GM12875 (cell line): Measurements from ENCODE around the gene UNC13B.

Experiments
- H3K4me3 ChIP-seq: one replicate; pipeline ENCODE4 v1.5.1; 2011; ENCODE audit warnings: low read depth, low read length, control low read depth
- TF ChIP-seq, protein P1 (sequence below): IDR thresholded peaks from 2 replicates; pipeline ENCODE4 v1.5.1; 2011; ENCODE audit warnings: low read depth, mild to moderate bottlenecking, control low read depth, inconsistent platforms, low read length, moderate library complexity, borderline replicate concordance; ENCODE audit not compliant: insufficient read depth

Gene UNC13B

DNA sequence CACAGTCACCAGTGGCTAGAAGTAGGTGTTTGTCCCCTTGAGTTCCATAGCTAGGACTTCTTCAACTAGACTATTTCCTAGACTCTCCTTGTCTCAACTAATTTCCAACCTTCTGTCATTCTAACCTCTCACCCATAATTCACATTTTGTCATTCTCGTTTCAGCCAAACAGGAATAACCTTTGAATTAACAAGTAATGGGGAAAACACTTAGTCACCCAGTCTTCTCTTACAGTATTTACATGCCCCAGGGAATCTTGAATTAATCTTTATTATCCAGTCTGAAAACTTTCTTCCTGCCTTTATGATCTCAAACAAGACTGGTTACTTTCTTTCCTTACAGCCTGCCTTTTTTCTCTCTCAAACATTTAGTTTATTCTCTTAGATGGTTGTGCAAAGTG, 264.8 kb downstream of the UNC13B start:
- TF ChIP-seq, protein P1, sequence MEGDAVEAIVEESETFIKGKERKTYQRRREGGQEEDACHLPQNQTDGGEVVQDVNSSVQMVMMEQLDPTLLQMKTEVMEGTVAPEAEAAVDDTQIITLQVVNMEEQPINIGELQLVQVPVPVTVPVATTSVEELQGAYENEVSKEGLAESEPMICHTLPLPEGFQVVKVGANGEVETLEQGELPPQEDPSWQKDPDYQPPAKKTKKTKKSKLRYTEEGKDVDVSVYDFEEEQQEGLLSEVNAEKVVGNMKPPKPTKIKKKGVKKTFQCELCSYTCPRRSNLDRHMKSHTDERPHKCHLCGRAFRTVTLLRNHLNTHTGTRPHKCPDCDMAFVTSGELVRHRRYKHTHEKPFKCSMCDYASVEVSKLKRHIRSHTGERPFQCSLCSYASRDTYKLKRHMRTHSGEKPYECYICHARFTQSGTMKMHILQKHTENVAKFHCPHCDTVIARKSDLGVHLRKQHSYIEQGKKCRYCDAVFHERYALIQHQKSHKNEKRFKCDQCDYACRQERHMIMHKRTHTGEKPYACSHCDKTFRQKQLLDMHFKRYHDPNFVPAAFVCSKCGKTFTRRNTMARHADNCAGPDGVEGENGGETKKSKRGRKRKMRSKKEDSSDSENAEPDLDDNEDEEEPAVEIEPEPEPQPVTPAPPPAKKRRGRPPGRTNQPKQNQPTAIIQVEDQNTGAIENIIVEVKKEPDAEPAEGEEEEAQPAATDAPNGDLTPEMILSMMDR = no peak
- H3K4me3 ChIP-seq = no peak overlapping the region

DNA sequence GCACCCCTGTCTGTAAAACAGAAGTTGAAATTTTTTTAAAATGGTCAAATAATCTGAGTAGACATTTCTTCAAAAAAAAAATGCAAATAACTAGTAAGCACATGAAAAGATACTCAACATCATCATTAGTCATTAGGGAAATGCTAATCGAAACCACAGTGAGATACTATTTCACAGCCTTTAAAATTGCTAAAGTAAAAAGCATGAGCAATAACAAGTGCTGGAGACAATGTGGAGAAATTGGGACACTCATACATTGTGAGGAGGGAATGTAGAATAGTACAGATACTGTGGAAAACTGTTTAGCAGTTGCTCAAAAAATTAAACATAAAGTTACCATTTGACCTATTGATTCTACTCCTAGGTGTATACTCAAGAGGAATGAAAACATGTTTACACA, 269.7 kb downstream of the UNC13B start:
- TF ChIP-seq, protein P1 = no peak
- no peak overlapping the region for H3K4me3 ChIP-seq

DNA sequence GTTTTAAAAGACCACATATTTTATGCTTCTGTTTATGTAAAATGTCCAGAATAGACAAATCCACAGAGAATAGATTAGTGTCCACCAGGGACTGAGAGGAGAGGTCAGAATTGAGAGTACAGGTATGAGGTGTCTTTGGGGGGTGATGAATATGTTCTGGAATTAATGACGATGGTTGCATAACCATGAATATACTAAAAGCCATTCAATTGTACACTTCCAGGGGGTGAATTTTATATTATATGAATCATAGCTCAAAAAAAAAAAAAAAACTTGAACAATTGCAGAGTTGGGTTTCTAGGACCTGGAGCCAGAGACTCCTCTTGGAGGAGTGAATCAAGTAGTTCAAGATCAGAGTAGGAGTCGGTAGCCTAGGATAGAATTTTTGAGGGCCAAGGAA, 270.3 kb downstream of the UNC13B start:
- H3K4me3 ChIP-seq = no peak overlapping the region
- TF ChIP-seq, protein P1 = no peak

DNA sequence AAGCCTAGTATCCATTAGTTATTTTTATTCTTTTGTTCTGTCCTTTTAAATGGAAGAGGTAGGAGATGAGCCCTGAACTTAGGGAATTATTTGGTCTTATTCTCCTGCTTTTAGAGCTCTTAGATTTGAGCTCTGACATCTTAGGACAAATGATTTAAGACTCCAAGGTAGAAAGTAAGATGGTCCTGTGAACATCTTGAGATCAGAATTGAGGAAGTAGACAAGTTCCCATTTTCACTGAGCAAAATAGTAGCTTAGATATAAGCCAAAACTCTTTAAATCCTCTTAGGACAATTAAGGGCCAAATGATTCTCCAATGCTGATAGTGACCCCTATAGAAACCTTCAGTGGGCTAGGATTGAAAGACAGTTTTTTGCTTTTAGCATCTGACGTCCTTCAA, 275.1 kb downstream of the UNC13B start:
- no peak overlapping the region for H3K4me3 ChIP-seq
- TF ChIP-seq, protein P1 = no peak

DNA sequence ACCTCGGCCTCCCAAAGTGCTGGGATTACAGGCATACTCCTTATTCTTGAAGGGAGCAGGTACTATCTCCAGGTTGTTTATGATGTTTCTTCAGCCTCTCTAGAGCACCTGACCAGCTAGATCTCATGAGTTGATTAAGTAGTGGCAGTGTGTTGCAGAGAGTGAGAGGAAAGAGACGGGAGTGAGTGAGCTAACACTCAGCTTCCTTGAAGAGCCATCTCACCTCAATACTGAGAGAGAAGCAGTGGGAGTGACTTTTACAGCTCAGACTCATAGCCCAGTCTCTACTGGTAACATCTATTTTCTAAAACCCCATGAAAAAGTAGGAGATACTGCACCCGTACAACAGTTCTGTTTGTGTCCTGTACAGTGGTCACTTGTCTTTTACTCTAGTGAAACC, 284.2 kb downstream of the UNC13B start:
- no peak overlapping the region for H3K4me3 ChIP-seq
- TF ChIP-seq, protein P1 = no peak

DNA sequence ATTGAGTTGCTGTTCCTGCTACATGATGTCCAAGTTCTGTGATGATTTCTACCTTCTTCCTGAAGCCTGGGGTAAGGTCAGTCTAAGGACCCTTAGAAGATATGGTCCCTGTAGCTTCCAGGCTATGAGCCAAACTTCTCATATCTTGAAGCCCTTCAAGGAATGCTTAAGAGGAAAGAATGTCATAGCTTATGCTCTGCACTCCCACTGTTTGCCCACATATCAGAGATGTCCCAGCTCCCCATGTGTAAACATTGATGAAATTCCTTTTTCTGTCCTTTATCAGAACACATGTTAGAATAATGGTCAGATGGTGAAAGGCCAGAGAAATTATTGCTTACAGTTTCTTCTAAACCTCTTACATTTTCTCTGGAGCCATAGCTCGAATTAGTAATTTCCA, 286.7 kb downstream of the UNC13B start:
- no peak overlapping the region for H3K4me3 ChIP-seq
- TF ChIP-seq, protein P1 = no peak

DNA sequence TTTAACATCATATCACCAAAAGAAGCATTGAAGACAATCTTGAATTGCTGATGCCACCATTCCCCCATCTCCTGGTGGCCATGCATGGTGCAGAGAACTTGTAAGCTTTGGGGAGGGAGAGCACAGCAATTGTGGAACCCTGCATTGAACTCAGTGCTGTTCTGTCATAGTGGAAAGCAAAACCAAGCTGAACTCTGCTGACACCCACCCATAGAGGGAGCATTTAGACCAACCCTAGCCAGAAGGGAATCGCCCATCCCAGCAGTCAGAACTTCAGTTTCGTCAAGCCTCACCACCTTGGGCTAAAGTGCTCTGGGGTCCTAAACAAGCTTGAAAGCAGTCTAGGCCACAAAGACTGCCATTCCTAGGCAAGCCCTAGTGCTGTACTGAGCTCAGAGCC, 290.7 kb downstream of the UNC13B start:
- TF ChIP-seq, protein P1 = no peak
- no peak overlapping the region for H3K4me3 ChIP-seq
